Astrocyte of the cerebellum (primary cell): ENCODE measurements around the gene CDX1.

Experiments used
- DNase-seq: peaks from one replicate; pipeline ENCODE4 v3.0.0-alpha.2; 2011; ENCODE audit warnings: low read depth
- H3K4me3 ChIP-seq: 2 replicates; pipeline ENCODE4 v1.5.1; 2011; ENCODE audit warnings: mild to moderate bottlenecking, low read depth, low read length, moderate library complexity
- in situ Hi-C: cut with HindIII; loops from 2 replicates; pipeline ENCODE4 v1.10.0; 2017; ENCODE audit warnings: low sequenced_read_pairs
- TF ChIP-seq, protein P1 (sequence below): IDR thresholded peaks from 2 replicates; pipeline ENCODE4 v1.5.1; 2012; ENCODE audit warnings: low read length, low read depth, moderate library complexity, mild to moderate bottlenecking; ENCODE audit errors: missing control alignments

The CDX1 gene

DNA sequence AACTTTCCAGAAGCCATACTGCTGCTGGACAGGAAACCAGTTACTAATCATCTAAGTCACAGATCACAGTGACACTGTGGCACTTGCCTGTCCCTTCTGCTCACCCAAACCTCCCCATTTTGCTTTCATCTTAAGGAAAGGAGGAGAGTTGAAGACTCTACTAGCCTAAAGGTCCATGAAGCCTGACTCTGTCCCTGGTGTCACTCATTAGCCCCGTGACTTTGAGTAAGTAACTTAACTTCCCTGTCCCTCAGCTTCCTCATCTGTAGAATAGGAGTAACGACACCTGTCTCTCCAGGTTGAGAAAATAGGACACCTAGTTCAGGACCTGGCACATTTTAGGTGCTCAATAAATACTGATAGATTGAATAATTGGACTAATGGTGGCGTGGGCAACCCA is 22.7 kb downstream of the CDX1 start:
- TF ChIP-seq, protein P1, sequence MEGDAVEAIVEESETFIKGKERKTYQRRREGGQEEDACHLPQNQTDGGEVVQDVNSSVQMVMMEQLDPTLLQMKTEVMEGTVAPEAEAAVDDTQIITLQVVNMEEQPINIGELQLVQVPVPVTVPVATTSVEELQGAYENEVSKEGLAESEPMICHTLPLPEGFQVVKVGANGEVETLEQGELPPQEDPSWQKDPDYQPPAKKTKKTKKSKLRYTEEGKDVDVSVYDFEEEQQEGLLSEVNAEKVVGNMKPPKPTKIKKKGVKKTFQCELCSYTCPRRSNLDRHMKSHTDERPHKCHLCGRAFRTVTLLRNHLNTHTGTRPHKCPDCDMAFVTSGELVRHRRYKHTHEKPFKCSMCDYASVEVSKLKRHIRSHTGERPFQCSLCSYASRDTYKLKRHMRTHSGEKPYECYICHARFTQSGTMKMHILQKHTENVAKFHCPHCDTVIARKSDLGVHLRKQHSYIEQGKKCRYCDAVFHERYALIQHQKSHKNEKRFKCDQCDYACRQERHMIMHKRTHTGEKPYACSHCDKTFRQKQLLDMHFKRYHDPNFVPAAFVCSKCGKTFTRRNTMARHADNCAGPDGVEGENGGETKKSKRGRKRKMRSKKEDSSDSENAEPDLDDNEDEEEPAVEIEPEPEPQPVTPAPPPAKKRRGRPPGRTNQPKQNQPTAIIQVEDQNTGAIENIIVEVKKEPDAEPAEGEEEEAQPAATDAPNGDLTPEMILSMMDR = no peak
- in situ Hi-C loops = no loop called here
- H3K4me3 ChIP-seq = no peak overlapping the region
- no peak for DNase-seq

DNA sequence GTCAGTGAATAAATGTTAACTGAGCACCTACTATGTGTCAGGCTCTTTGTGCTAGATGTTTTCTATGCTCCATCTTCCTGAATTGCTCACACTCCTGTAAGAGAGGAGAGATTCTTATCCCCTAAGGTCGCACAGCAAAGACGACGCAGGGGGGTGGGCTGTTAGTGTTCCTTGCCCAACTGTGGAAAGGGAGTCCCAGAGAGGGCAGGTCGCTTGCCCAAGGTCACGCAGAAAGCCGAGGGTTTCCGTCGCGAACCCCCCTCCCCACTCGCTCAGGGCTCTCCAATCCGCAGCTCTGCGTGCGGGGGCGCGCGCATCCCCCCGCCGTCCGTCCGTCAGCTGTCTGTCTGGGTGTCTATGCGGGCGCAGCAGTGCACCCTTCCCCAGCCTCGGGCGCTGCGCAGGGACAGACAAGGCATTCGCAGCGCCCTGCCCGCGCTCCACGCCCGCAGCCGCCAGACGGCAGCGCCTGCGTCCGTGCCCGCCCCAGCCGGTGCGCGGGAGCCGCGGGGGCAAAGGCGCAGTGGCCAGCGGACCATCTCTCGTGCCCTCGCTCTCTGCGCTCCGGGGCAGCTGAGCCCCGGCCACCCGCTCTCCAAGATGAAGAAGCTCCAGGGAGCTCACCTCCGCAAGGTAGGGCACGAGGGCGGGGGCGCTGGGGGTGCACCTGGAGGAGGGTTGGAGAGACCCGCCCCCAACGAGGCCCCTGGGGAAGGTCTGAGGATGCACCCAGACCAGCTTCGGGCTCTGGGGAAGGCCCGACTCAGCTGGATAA is 23.3 kb downstream of the CDX1 start, which contains the start of gene SLC6A7:
SLC6A7 (plus strand) TSS at position 335 of the 775 bp plus-strand sequence; CDS start at position 601, 266 bp downstream.
- in situ Hi-C loops = loop anchor here (5.0 kb wide), 1 partner anchor 82 kb away; no protein-coding TSS in a partner anchor
- no peak for DNase-seq
- H3K4me3 ChIP-seq = no peak within 1 kb of the TSS
- TF ChIP-seq, protein P1 = no peak

DNA sequence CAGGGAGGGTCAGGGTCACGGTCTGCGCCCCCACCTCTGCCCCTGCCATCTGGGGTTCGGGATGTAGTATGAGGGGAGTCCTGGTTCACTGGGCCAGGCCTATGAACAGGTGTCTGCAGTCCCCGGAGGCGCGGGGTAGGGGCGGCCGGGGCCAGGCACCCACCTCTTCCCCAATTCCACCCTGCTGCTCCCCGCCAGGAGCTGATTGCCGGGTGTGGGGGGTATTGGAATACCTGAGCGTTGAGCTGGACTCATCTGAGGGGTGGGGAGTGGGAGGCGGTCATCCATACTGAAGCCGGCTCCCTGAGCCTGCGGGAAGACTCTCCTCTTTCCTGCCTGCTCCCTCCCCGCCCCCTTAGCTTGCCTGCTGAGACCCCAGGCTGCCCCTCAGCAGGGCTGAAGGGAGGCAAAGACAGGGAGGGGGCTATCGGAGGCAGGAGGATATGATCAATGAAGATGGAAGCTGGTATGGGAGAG is 24.0 kb downstream of the CDX1 start:
- in situ Hi-C loops = loop anchor here (5.0 kb wide), 1 partner anchor 82 kb away; no protein-coding TSS in a partner anchor
- TF ChIP-seq, protein P1 = no peak
- DNase-seq = no peak
- H3K4me3 ChIP-seq = no peak overlapping the region

DNA sequence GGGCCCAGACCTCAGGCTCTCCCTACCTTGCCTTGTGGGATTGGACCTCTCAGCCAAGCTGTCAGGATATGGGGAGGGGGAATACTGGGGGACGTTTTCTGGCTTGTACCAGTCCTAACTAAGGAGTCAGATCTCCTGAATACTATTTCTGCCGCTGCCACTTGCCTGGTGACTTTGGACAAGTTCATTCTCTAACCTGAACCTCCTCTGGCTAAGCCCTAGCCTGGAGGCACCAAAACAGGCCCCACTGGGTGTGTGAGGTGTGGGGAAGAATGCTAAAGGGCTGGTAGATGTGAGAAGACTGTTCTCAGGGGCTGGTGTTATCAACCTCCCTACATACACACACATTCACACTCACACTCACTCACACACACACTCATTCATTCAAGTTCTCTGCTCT is 24.4 kb downstream of the CDX1 start:
- DNase-seq = no peak
- H3K4me3 ChIP-seq = no peak overlapping the region
- TF ChIP-seq, protein P1 = no peak
- in situ Hi-C loops = loop anchor here (5.0 kb wide), 1 partner anchor 81 kb away; no protein-coding TSS in a partner anchor

DNA sequence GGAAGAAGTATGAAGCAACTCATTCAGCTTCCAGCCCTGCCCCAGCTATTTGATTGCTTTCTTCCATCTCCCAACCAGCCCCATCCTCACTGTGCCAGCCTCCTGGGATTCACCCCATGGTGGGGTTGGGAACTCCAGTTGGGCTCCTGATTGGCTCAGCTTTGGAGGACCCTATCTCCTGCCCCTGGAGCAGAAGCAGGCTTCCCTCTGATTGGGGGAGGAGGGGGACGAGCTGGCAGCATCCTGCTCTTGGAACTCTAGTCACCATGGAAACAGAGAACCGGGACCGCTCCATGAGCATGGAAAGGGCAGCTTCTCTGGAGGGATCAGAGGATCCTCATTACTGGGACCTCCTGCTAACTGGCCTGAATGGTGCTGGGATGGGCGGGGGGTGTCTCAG is 25.9 kb downstream of the CDX1 start:
- TF ChIP-seq, protein P1 = no peak
- no peak overlapping the region for H3K4me3 ChIP-seq
- no peak for DNase-seq
- in situ Hi-C loops = loop anchor here (5.0 kb wide), 1 partner anchor 80 kb away; no protein-coding TSS in a partner anchor

DNA sequence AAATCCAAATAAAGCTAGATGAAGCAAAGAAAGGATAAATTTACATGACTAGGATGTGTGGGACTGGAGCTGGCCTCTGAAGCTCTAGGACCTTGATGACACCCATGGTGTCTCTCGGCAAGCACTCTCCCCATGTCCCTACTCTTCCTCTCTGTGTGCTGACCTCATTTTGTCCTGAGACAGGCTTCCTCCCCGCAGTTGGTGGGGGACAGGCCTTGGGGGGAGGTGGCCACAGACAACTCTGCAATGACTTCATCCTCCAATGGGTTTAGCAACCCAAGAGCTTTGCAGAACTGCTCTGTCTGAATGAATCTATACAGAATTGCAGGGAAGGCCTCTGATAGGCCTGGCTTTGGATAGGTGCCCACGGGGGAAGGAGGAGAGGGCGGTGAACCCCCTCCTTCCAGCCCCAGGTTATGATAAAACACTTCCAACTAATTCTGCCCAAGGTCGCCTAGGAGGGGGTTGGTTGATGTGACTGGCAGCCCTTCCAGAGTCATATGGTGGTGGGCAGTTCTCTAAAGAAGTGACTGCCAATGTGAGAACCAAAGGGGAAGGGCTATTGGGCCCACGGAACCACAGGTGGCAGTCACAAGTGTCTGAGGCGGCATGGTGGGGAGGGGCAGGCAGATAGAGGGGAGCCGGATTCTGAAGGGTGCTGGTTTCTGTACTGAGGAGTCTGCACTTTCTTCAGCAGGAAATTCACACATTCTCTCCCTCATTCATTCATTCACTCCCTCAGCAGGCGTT is 29.3 kb downstream of the CDX1 start:
- in situ Hi-C loops = no loop called here
- TF ChIP-seq, protein P1 = no peak
- H3K4me3 ChIP-seq = no peak overlapping the region
- DNase-seq = no peak
